Measurements from ENCODE around the gene NEK5. TPM values are rescaled to one million over a fixed set of nuclear protein-coding genes. Genes with fewer than 3 reads are reported as not detected.

NEK5 gene
- total RNA-seq, 4 donors from 2014 or later, result 0.15 to 0.16 TPM; not detected in 2

DNA sequence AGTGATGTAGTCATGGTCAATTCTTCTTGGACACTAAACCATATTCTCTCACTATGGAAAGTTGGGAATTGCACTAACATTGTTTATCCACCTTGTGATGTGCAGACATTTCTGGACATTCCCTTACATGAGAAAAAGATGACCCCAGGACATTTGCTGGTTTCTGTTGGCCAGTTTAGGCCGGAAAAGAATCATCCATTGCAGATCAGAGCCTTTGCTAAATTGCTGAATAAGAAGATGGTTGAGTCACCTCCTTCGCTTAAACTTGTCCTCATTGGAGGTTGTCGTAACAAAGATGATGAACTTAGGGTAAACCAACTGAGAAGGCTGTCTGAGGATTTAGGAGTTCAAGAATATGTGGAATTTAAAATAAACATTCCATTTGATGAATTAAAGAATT lies 104.4 kb downstream of the NEK5 start, which contains the start of gene UTP14C:
Gene UTP14C, plus strand, starts transcription at position 211 of the 400 bp plus-strand sequence. CDS start 4,114 bp downstream, outside the sequence.
- no peak within 1 kb of the TSS for H3K4me3 ChIP-seq (ENCODE audit: low read depth, poor library complexity, severe bottlenecking)
- intact Hi-C loops (cut with DNase I; ENCODE audit: low total_unique reads), result no loop called here
- WGBS, 2 donors, result 98 to 100% methylated on average over 3 of the region's 3 CpGs
- DNase-seq (ENCODE audit: low spot score in 2 of 2), result no peak
- TF ChIP-seq, protein P1, sequence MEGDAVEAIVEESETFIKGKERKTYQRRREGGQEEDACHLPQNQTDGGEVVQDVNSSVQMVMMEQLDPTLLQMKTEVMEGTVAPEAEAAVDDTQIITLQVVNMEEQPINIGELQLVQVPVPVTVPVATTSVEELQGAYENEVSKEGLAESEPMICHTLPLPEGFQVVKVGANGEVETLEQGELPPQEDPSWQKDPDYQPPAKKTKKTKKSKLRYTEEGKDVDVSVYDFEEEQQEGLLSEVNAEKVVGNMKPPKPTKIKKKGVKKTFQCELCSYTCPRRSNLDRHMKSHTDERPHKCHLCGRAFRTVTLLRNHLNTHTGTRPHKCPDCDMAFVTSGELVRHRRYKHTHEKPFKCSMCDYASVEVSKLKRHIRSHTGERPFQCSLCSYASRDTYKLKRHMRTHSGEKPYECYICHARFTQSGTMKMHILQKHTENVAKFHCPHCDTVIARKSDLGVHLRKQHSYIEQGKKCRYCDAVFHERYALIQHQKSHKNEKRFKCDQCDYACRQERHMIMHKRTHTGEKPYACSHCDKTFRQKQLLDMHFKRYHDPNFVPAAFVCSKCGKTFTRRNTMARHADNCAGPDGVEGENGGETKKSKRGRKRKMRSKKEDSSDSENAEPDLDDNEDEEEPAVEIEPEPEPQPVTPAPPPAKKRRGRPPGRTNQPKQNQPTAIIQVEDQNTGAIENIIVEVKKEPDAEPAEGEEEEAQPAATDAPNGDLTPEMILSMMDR (IDR thresholded peaks at IDR 0.05), result no peak
- no peak for TF ChIP-seq POLR2A (IDR thresholded peaks at IDR 0.05)

DNA sequence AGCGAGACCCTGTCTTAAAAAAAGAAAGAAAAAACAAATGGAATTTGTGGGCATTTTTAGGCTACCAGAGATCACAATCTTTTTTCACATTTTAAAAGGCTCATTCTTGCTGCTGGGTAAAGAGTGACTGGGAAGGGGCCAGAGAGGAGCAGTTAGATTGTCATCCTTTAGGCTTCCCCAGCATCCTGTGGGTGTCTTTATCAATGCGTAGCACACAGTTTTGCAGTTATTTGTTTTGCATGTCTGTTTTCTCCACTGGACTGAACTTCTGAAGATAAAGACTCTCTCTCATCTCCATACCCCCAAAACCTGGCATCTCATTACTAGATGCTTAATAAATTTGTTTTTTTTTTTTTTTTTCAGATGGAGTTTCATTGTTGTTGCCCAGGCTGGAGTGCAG lies 106.5 kb downstream of the NEK5 start:
- 96 to 100% methylated on average over 2 of the region's 2 CpGs for WGBS, 2 donors
- intact Hi-C loops (cut with DNase I; ENCODE audit: low total_unique reads), result no loop called here
- DNase-seq (ENCODE audit: low spot score in 2 of 2), result no peak
- no peak for TF ChIP-seq POLR2A (IDR thresholded peaks at IDR 0.05)
- TF ChIP-seq, protein P1 (IDR thresholded peaks at IDR 0.05), result no peak
- no peak overlapping the region for H3K4me3 ChIP-seq (ENCODE audit: low read depth, poor library complexity, severe bottlenecking)

DNA sequence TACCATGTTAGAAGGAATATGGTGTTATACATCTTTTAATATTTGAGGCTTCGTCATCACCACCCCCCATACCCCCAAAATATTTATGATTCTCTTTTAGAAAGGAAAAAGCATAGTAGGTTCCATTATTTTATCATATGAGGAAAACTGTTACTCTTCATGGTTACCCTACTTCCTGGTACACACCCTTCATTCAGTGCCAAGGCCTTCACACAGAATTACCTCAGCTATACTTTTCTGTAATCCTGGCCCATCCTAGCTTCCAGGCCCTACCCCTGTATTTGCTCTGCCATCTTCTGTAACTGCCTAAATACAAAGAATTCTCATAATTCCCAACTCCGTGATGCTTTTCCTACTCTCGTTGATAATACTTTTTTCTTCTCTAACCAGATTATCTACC lies 108.7 kb downstream of the NEK5 start:
- no peak overlapping the region for H3K4me3 ChIP-seq (ENCODE audit: low read depth, poor library complexity, severe bottlenecking)
- no peak for DNase-seq (ENCODE audit: low spot score in 2 of 2)
- 95 to 96% methylated on average over 3 of the region's 3 CpGs for WGBS, 2 donors
- TF ChIP-seq, protein P1 (IDR thresholded peaks at IDR 0.05), result no peak
- TF ChIP-seq POLR2A (IDR thresholded peaks at IDR 0.05), result no peak
- intact Hi-C loops (cut with DNase I; ENCODE audit: low total_unique reads), result no loop called here

DNA sequence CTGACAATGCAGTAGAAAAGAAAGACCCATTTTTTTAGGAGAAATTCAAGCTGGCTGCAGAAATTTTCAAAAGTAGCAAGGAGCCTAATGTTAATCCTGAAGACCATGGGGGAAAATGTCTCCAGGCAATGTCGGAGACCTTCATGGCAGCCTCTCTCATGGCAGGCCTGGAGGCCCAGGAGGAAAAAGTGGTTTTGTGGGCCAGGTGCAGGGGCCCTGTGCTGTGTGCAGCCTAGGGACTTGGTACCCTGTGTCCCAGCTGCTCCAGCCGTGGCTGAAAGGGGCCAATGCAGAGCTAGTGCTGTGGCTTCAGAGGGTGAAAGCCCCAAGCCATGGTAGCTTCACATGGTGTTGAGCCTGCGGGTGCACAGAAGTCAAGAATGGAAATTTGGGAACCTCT lies 112.6 kb downstream of the NEK5 start:
- no peak overlapping the region for H3K4me3 ChIP-seq (ENCODE audit: low read depth, poor library complexity, severe bottlenecking)
- WGBS, 2 donors, result 89 to 98% methylated on average over 3 of the region's 3 CpGs
- no peak for TF ChIP-seq POLR2A (IDR thresholded peaks at IDR 0.05)
- TF ChIP-seq, protein P1 (IDR thresholded peaks at IDR 0.05), result no peak
- no peak for DNase-seq (ENCODE audit: low spot score in 2 of 2)
- intact Hi-C loops (cut with DNase I; ENCODE audit: low total_unique reads), result no loop called here

DNA sequence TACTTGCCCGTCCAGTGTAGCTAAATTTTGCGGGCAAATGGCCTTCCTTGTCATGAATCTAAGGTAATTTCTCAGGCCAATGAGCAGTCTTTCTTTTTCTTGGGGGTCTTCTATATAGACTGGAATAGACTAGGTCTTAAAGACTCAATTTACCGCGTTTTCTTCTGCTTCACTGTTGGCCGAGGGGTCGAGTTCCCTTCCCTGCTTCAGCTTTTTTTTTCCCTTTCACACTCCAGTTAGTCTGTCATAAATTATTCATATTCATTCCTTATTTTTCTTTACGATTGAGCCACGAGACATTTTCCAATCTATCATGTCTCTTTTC lies 116.4 kb downstream of the NEK5 start:
- WGBS, 2 donors, result 0 to 1% methylated on average over 8 of the region's 8 CpGs
- no peak for TF ChIP-seq POLR2A (IDR thresholded peaks at IDR 0.05)
- TF ChIP-seq, protein P1 (IDR thresholded peaks at IDR 0.05), result no peak
- intact Hi-C loops (cut with DNase I; ENCODE audit: low total_unique reads), result no loop called here
- peak overlapping the region; percentile 58 for H3K4me3 ChIP-seq (ENCODE audit: low read depth, poor library complexity, severe bottlenecking)
- no peak for DNase-seq (ENCODE audit: low spot score in 2 of 2)
